ENCODE data around the gene SLC7A14. TPM values are rescaled to one million over a fixed set of nuclear protein-coding genes. Genes with fewer than 3 reads are reported as not detected.

The SLC7A14 gene
- total and polyA plus RNA-seq, 2 of the 4 experiments (the other 2 are of a cell fraction) = 2.7 to 6.8 TPM

DNA sequence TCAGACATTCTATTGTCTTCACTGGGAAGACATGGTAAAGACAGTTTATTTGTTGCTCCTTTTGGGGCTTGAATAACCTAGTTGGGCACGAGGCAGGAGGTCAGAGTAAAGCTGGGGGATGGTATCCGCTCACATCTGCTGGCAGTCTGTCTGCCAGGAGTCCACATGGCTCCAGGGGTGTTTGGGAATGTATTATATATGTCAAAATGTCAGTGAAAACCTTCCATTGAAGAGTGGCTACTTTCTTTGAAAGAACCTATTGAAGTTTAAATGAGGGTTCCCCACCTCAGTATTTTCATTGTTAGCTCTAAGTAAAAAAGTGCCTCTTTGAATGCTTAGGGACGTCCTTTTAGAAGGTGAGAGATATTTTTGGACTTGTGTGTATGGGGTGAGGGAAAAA, 98.8 kb downstream of the SLC7A14 start:
- peaks cover 2% of the 10 kb centered on the region; the same call in 1 of the 2 replicates for H3K27me3 ChIP-seq (ENCODE audit: control insufficient read depth, insufficient read depth, low read length)
- no peak overlapping the region for H3K18ac ChIP-seq (ENCODE audit: low read depth, low read length)
- no peak overlapping the region for H3K4me3 ChIP-seq (ENCODE audit: insufficient read depth, low read depth, low read length)
- no peak overlapping the region for H3K9ac ChIP-seq (ENCODE audit: low read depth, low read length)
- no peak overlapping the region for H2BK20ac ChIP-seq (ENCODE audit: low read depth, low read length)
- no peak overlapping the region for H2BK5ac ChIP-seq (ENCODE audit: low read depth, low read length, poor library complexity, severe bottlenecking)
- H3K14ac ChIP-seq (replicated peaks; ENCODE audit: low read depth, low read length) = no peak overlapping the region
- dilution Hi-C loops (cut with HindIII; ENCODE audit: low sequenced_read_pairs, unreplicated experiment) = no loop called here
- H3K9me3 ChIP-seq (ENCODE audit: control insufficient read depth, insufficient read depth, low read length) = no peaks in the 10 kb centered on the region
- no peak overlapping the region for H3K27ac ChIP-seq (ENCODE audit: insufficient read depth, low read length)
- no peak overlapping the region for H4K8ac ChIP-seq (ENCODE audit: low read depth in 2 of 2, low read length in 2 of 2)
- POLR2A ChIA-PET (ENCODE audit: unreplicated experiment) = no interaction called here
- no peak overlapping the region for H2AFZ ChIP-seq (replicated peaks; ENCODE audit: low read length, poor library complexity)
- H2BK120ac ChIP-seq (ENCODE audit: low read depth, low read length) = no peak overlapping the region
- 100% methylated on average over 1 of the region's 3 CpGs; no CpG with 5 or more reads in 1 of the 2 experiments for WGBS, 2 experiments (ENCODE audit: extremely low coverage in 2 of 2, insufficient read length in 1 of 2)
- no TSS peak for BruUV-seq (replicated peaks)
- in situ Hi-C loops (cut with MboI; ENCODE audit: low sequenced_read_pairs) = no loop called here
- no peaks in the 10 kb centered on the region for H3K79me1 ChIP-seq (ENCODE audit: low read depth in 1 of 2, low read length in 2 of 2)
- H3K9me1 ChIP-seq (ENCODE audit: insufficient read depth, low read length) = 0 out of 2 replicates have a peak, but pooled peaks cover 3% of the 10 kb centered on the region
- TF ChIP-seq NFE2L2 (IDR thresholded peaks at IDR 0.05; ENCODE audit: low read depth, low read length) = no peak
- no peak for TF ChIP-seq FOS (IDR thresholded peaks at IDR 0.05; ENCODE audit: low read depth, low read length)
- H3K4me2 ChIP-seq (ENCODE audit: low read depth, low read length) = no peak overlapping the region
- CTCF ChIA-PET = interaction anchor here (0.6 to 1.4 kb wide), 2 partner anchors 13 to 14 kb away, joined by 3 to 5 read pairs; no protein-coding TSS in a partner anchor
- no peak overlapping the region for H3K56ac ChIP-seq (ENCODE audit: extremely low read depth, insufficient read depth, low read length)
- DNase-seq (no peak), ATAC-seq (ENCODE audit: low read depth) (no peak)
- no peak overlapping the region for H4K5ac ChIP-seq (ENCODE audit: low read depth, low read length)
- no peak overlapping the region for H2BK15ac ChIP-seq (ENCODE audit: low read depth, low read length)
- no peaks in the 10 kb centered on the region for H3K36me3 ChIP-seq (ENCODE audit: control insufficient read depth, insufficient read depth, low read length)
- no peaks in the 10 kb centered on the region for H4K20me1 ChIP-seq (ENCODE audit: insufficient read depth, low read length)
- H3K23ac ChIP-seq (ENCODE audit: low read depth, low read length) = no peak overlapping the region
- intact Hi-C loops (cut with micrococcal nuclease) = no loop called here
- H4K91ac ChIP-seq (ENCODE audit: insufficient read depth, low read depth, low read length) = no peak overlapping the region
- H3K4me1 ChIP-seq (ENCODE audit: control insufficient read depth, insufficient read depth, low read length) = no peaks in the 10 kb centered on the region; the same call in 1 of the 2 replicates
- H2AK5ac ChIP-seq (ENCODE audit: low read depth, low read length) = no peak overlapping the region
- no peak overlapping the region for H2AK9ac ChIP-seq (replicated peaks; ENCODE audit: low read depth, low read length, poor library complexity)
- no peak overlapping the region for H3K4ac ChIP-seq (ENCODE audit: low read depth, low read length)

Measured in IMR-90 (cell line).